HepG2 (cell line): ENCODE data around the gene GNA12.

ENCODE experiments used
- BRCA1 ChIP-seq: sonication (generic); formaldehyde crosslinking; IDR thresholded peaks from 2 replicates; pipeline ENCODE4 v1.4.0; 2020; ENCODE audit warnings: missing genetic modification reagents
- FOSL1 ChIP-seq: sonication (generic); formaldehyde crosslinking; IDR thresholded peaks from 2 replicates; pipeline ENCODE4 v1.9.0; 2021; ENCODE audit warnings: missing genetic modification reagents, borderline replicate concordance
- RAD21 ChIP-seq: fragments of 450-650 bp; formaldehyde crosslinking; IDR thresholded peaks from 2 replicates; pipeline ENCODE4 v1.5.0; 2020; ENCODE audit warnings: mild to moderate bottlenecking
- SOX13 ChIP-seq, 3 experiments: fragments of 450-650 bp in 1 of 3; sonication (generic) in 1 of 3; formaldehyde crosslinking in 1 of 3; IDR thresholded peaks in 2 of 3; conservative IDR thresholded peaks in 1 of 3; 2 replicates each; pipeline versions ENCODE4 v1.5.0 to v1.6.1; 2016 to 2020; ENCODE audit warnings: antibody characterized with exemption in 1 of 3, mild to moderate bottlenecking in 1 of 3, missing compliant biosample characterization in 1 of 3, missing genetic modification reagents in 1 of 3, moderate library complexity in 1 of 3
- ZNF274 ChIP-seq: sonication (generic); formaldehyde crosslinking; IDR thresholded peaks from 2 replicates; pipeline ENCODE4 v1.5.1; 2020; ENCODE audit warnings: mild to moderate bottlenecking, missing genetic modification reagents
- ZNF354B ChIP-seq: sonication (generic); formaldehyde crosslinking; IDR thresholded peaks from 2 replicates; pipeline ENCODE4 v1.8.0; 2022; ENCODE audit warnings: mild to moderate bottlenecking, missing genetic modification reagents
- ZNF546 ChIP-seq: sonication (generic); formaldehyde crosslinking; conservative IDR thresholded peaks from 2 replicates; pipeline ENCODE4 v1.8.1; 2023; ENCODE audit warnings: mild to moderate bottlenecking, missing genetic modification reagents

DNA sequence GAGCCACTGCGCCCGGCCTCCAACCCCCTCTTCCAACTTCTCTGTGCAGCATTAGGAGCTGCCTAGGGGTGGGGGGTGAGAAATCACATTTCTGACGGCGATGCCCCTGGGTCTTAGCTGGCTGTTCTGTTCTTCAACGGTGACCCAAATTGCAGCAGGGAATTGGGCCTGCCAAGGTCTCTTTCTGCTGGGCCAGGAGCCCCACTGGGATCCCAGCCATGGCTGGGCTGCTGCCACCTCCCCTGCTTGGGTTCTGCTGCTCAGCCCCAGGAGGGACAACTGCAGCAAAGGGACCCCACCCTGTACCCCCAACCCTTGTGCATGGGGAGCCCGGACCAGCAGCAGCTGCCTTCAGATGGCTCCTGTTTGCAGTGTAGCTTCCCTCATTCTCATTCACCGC is 43.7 kb upstream of the GNA12 start:
- TF ChIP-seq BRCA1 (CRISPR knock-in tag) (no peak), FOSL1 (CRISPR knock-in tag) (no peak), ZNF274 (CRISPR knock-in tag) (no peak), ZNF546 (CRISPR knock-in tag) (no peak), RAD21 (CRISPR knock-in tag) (no peak), SOX13 (IDR thresholded peaks at IDR 0.05) (no peak), SOX13 (CRISPR knock-in tag; conservative IDR thresholded peaks at IDR 0.05 in 1 of 2, IDR thresholded peaks at IDR 0.05 in 1 of 2) (no peak), ZNF354B (CRISPR knock-in tag) (no peak)
